ENCODE results near the gene ATP6V0A1.

DNA sequence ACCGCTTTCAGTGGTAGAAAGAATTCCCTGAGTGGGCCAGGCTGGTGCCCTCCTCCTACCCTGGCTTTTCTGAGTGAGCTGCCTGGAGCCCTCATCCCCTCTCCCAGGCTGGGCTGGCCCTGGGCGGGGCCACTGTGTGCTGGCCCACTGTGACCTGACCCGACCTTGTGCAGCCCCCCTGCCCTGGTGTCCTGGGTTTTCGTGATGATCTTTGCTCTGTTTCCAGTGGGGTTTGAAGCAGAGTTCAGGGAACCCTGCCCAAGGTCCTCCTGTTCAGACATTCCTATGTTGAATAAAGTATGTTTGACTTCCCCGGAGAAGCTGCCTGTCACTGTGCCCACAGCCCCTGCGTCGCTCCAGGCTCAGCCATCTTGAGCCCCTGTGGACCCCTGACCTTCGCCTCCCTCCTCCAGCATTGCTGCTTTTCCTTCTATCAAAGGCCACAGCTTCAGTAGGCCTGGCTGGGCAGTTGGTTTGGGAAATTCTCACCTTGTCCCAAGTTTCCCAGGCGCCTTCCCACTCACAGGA is 63.6 kb downstream of the ATP6V0A1 start:
- TF ChIP-seq ZNF274 (IDR thresholded peaks at IDR 0.05; ENCODE audit: low read depth, low read length): no peak
- TF ChIP-seq SUZ12 (IDR thresholded peaks at IDR 0.05; ENCODE audit: extremely low read depth, insufficient read depth, insufficient read length): no peak
- no peak for TF ChIP-seq YY1 (IDR thresholded peaks at IDR 0.05; ENCODE audit: insufficient read depth, insufficient read length)

All from NT2/D1 (cell line).